ENCODE data around the gene GZMM. TPM values are rescaled to one million over a fixed set of nuclear protein-coding genes. Genes with fewer than 3 reads are reported as not detected.

The GZMM gene
- total and polyA plus RNA-seq, 2 of the 13 experiments (the other 11 are each of a cell fraction or from before 2014, with no cell fraction given), result 0.07 TPM; not detected in 1

DNA sequence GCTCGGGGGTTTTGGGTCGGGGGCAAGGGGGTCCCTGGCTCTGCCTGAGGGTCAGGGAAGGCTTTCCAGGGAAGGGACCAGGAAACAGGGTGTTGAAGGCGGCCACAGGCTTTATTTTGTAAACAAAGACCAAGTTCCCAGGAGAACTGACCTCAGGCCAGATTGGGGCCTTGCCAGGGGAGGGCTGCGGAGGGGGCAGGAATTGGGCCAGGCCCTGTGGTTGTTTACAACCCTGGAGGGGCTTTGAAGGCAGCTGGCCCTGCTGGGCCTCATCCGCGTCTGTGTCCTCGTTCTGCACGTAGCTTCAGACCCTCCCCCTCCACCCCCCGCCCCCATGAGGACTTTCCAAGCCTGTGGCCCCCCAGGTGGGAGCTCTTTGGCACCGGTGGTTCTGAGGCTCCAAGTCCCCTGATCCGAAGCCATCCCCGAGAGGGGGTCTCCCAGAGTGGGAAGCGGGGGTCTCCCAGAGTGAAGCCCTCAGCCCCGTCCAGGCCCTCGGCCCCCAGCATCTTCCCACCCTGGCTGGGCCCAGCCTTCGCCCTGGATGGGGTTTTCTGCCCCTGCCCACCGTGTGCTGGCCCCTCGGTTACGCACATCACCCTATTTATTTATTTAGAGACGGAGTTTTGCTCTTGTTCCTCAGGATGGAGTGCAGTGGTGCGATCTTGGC lies 15.1 kb downstream of the GZMM start:
- peak overlapping the region; percentile 29; the same call in 1 of the 2 replicates for H3K9ac ChIP-seq (ENCODE audit: insufficient read depth, low read depth, low read length)
- 49% methylated on average over 7 of the region's 21 CpGs for WGBS (ENCODE audit: low lambda C conversion rate)
- no peaks in the 10 kb centered on the region for H3K9me3 ChIP-seq (ENCODE audit: low read length)
- FAIRE-seq (no peak), DNase-seq (ENCODE audit: low spot score) (peak; percentile 23), ATAC-seq (no peak)
- in situ Hi-C loops (cut with HindIII; ENCODE audit: extremely low pct_ligation_motif_present, low pct_unique_long_range_greater_than_20kb) (no loop called here), intact Hi-C loops (cut with micrococcal nuclease; ENCODE audit: unreplicated experiment) (no loop called here)
- H3K27ac ChIP-seq (ENCODE audit: extremely low read length, insufficient read depth, low read length), result peak overlapping the region; percentile 52
- no TSS peak for BruUV-seq (replicated peaks)
- H4K20me1 ChIP-seq (ENCODE audit: insufficient read depth, low read length), result no peaks in the 10 kb centered on the region
- POLR2A ChIA-PET, result no interaction called here
- no peaks in the 10 kb centered on the region for H3K36me3 ChIP-seq (replicated peaks in 1 of 2; ENCODE audit: control insufficient read depth in 1 of 2, insufficient read depth in 2 of 2, low read length in 2 of 2)
- H3K4me3 ChIP-seq (replicated peaks in 1 of 3; ENCODE audit: insufficient read depth in 1 of 3, low read depth in 2 of 3, low read length in 3 of 3), result no peak overlapping the region
- no peak overlapping the region for H2AFZ ChIP-seq (ENCODE audit: low read length)
- H3K4me2 ChIP-seq (ENCODE audit: low read depth, low read length), result peak overlapping the region; percentile 47
- no peaks in the 10 kb centered on the region; a peak in 1 of 5 replicates for H3K27me3 ChIP-seq (ENCODE audit: control insufficient read depth in 1 of 2, insufficient read depth in 2 of 2, low read length in 2 of 2)
- peaks cover 55% of the 10 kb centered on the region for H3K4me1 ChIP-seq (ENCODE audit: insufficient read depth, low read length)
- no peaks in the 10 kb centered on the region for H3K79me2 ChIP-seq (ENCODE audit: insufficient read depth, low read length)
- CTCF ChIA-PET (ENCODE audit: low intra/inter-chr PET ratio, low total read pairs), result no interaction called here
- TF ChIP-seq RXRA (CRISPR knock-in tag; IDR thresholded peaks at IDR 0.05), result peak; percentile 47; the same call in 1 of the 2 replicates
- 0 out of 2 replicates have a peak, but pooled peaks have one; percentile 54 for TF ChIP-seq ERF (CRISPR knock-in tag; IDR thresholded peaks at IDR 0.05)
- TF ChIP-seq ZNF232 (CRISPR knock-in tag; IDR thresholded peaks at IDR 0.05; ENCODE audit: borderline replicate concordance), result peak; percentile 39; the same call in 1 of the 2 replicates
- peak; percentile 93 for TF ChIP-seq RARA (CRISPR knock-in tag; IDR thresholded peaks at IDR 0.05)
- TF ChIP-seq, protein P1, sequence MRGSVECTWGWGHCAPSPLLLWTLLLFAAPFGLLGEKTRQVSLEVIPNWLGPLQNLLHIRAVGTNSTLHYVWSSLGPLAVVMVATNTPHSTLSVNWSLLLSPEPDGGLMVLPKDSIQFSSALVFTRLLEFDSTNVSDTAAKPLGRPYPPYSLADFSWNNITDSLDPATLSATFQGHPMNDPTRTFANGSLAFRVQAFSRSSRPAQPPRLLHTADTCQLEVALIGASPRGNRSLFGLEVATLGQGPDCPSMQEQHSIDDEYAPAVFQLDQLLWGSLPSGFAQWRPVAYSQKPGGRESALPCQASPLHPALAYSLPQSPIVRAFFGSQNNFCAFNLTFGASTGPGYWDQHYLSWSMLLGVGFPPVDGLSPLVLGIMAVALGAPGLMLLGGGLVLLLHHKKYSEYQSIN (CRISPR knock-in tag; IDR thresholded peaks at IDR 0.05; ENCODE audit: borderline replicate concordance), result peak; percentile 89
- peak; percentile 61; the same call in 1 of the 2 replicates for TF ChIP-seq FOXK2 (IDR thresholded peaks at IDR 0.05)
- 0 out of 2 replicates have a peak, but pooled peaks have one; percentile 43 for TF ChIP-seq KDM6A (CRISPR knock-in tag; IDR thresholded peaks at IDR 0.05; ENCODE audit: low read depth)
- TF ChIP-seq ZNF501 (CRISPR knock-in tag; IDR thresholded peaks at IDR 0.05), result no peak
- TF ChIP-seq, protein P2, sequence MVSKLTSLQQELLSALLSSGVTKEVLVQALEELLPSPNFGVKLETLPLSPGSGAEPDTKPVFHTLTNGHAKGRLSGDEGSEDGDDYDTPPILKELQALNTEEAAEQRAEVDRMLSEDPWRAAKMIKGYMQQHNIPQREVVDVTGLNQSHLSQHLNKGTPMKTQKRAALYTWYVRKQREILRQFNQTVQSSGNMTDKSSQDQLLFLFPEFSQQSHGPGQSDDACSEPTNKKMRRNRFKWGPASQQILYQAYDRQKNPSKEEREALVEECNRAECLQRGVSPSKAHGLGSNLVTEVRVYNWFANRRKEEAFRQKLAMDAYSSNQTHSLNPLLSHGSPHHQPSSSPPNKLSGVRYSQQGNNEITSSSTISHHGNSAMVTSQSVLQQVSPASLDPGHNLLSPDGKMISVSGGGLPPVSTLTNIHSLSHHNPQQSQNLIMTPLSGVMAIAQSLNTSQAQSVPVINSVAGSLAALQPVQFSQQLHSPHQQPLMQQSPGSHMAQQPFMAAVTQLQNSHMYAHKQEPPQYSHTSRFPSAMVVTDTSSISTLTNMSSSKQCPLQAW (CRISPR knock-in tag; IDR thresholded peaks at IDR 0.05), result 0 out of 2 replicates have a peak, but pooled peaks have one; percentile 45
- TF ChIP-seq ZBTB7B (CRISPR knock-in tag; IDR thresholded peaks at IDR 0.05), result peak; percentile 70; the same call in 1 of the 2 replicates
- no peak for TF ChIP-seq FOXP1 (IDR thresholded peaks at IDR 0.05)
- peak; percentile 94 for TF ChIP-seq FOXP1 (CRISPR knock-in tag; IDR thresholded peaks at IDR 0.05)
- TF ChIP-seq MXI1 (IDR thresholded peaks at IDR 0.05; ENCODE audit: borderline replicate concordance, low read depth, low read length), result peak; percentile 28; the same call in 1 of the 3 replicates
- no peak for TF ChIP-seq ZNF205 (CRISPR knock-in tag; IDR thresholded peaks at IDR 0.05)
- 0 out of 2 replicates have a peak, but pooled peaks have one; percentile 43 for TF ChIP-seq MTA1 (CRISPR knock-in tag; IDR thresholded peaks at IDR 0.05; ENCODE audit: borderline replicate concordance)
- TF ChIP-seq MEF2D (CRISPR knock-in tag; IDR thresholded peaks at IDR 0.05), result 0 out of 2 replicates have a peak, but pooled peaks have one; percentile 66
- TF ChIP-seq, protein P3, sequence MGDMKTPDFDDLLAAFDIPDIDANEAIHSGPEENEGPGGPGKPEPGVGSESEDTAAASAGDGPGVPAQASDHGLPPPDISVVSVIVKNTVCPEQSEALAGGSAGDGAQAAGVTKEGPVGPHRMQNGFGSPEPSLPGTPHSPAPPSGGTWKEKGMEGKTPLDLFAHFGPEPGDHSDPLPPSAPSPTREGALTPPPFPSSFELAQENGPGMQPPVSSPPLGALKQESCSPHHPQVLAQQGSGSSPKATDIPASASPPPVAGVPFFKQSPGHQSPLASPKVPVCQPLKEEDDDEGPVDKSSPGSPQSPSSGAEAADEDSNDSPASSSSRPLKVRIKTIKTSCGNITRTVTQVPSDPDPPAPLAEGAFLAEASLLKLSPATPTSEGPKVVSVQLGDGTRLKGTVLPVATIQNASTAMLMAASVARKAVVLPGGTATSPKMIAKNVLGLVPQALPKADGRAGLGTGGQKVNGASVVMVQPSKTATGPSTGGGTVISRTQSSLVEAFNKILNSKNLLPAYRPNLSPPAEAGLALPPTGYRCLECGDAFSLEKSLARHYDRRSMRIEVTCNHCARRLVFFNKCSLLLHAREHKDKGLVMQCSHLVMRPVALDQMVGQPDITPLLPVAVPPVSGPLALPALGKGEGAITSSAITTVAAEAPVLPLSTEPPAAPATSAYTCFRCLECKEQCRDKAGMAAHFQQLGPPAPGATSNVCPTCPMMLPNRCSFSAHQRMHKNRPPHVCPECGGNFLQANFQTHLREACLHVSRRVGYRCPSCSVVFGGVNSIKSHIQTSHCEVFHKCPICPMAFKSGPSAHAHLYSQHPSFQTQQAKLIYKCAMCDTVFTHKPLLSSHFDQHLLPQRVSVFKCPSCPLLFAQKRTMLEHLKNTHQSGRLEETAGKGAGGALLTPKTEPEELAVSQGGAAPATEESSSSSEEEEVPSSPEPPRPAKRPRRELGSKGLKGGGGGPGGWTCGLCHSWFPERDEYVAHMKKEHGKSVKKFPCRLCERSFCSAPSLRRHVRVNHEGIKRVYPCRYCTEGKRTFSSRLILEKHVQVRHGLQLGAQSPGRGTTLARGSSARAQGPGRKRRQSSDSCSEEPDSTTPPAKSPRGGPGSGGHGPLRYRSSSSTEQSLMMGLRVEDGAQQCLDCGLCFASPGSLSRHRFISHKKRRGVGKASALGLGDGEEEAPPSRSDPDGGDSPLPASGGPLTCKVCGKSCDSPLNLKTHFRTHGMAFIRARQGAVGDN (CRISPR knock-in tag; IDR thresholded peaks at IDR 0.05), result peak; percentile 76
- TF ChIP-seq NR2F2 (IDR thresholded peaks at IDR 0.05; ENCODE audit: borderline replicate concordance, low read depth), result 0 out of 2 replicates have a peak, but pooled peaks have one; percentile 20
- TF ChIP-seq ELF3 (CRISPR knock-in tag; IDR thresholded peaks at IDR 0.05), result peak; percentile 94

All from HepG2 (cell line).